Measurements from ENCODE around the gene RHBDF1. TPM values are rescaled to one million over a fixed set of nuclear protein-coding genes. Genes with fewer than 3 reads are reported as not detected.
A peak's percentile ranks its signal among the peaks of the same experiment; 100 is the strongest.

RHBDF1 gene
- total and polyA plus RNA-seq, 8 donors = 33.4 to 50.0 (median 39.7) TPM

DNA sequence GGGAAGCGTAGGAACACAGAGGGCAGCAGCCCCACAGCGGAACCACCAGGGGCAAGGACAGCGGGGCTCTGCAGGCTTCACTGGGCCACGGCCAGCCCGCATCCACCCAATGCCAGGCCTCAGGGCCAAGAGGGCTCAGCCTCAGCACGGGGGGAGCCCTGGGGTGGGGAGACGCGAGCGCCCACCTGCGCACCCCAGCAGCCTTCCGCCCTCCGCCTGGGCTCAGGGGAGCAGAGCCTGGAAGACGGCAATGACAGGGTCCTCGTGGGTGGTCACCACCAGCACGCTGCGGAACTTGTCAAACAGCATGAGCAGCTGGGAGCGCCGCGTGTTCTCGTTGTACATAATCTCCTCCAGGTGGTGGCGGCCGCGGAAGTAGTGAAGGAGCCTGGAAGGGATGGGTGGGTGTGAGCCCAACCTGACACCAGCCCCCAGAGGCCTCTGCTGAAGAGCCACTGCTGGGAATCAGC, 14.1 kb upstream of the RHBDF1 start:
- Histone ChIP-seq H3K36me3 (peaks cover 0 to 70% of the 10 kb centered on the region in 2 donors), H3K4me1 (peaks cover 16 to 28% of the 10 kb centered on the region in 2 donors), H3K4me3 (no peak overlapping the region), H3K9me3 (no peaks in the 10 kb centered on the region), H3K27me3 (no peaks in the 10 kb centered on the region), H3K27ac (peak overlapping the region in 1 of 2 donors; percentile 73)
- TF ChIP-seq, protein P1, sequence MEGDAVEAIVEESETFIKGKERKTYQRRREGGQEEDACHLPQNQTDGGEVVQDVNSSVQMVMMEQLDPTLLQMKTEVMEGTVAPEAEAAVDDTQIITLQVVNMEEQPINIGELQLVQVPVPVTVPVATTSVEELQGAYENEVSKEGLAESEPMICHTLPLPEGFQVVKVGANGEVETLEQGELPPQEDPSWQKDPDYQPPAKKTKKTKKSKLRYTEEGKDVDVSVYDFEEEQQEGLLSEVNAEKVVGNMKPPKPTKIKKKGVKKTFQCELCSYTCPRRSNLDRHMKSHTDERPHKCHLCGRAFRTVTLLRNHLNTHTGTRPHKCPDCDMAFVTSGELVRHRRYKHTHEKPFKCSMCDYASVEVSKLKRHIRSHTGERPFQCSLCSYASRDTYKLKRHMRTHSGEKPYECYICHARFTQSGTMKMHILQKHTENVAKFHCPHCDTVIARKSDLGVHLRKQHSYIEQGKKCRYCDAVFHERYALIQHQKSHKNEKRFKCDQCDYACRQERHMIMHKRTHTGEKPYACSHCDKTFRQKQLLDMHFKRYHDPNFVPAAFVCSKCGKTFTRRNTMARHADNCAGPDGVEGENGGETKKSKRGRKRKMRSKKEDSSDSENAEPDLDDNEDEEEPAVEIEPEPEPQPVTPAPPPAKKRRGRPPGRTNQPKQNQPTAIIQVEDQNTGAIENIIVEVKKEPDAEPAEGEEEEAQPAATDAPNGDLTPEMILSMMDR (IDR thresholded peaks at IDR 0.05) = no peak
- DNase-seq (no peak), ATAC-seq (no peak)
- intact Hi-C loops (cut with DNase I) = no loop called here

DNA sequence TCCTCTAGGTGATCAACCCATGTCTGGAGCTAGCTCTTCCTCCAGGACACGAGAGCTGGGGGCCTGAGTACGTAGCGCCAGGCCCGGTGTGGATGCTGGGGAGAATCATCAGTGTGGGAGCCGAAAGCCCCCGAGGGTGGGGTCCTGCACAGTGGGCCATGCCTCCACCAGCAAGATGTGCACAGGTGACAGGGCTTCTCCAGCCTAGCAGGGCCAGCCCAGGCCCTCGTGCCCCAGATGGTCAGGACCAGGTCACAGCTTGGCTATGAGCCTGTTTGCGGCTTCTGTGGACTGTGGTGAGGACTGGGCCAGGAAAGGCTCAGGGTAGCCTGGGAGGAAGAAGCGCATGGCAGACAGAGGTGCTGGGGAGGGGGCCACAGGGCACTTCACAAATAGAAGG, 13.4 kb upstream of the RHBDF1 start:
- ATAC-seq = no peak
- Histone ChIP-seq H3K4me3 (no peak overlapping the region), H3K36me3 (peaks cover 0 to 71% of the 10 kb centered on the region in 2 donors), H3K27ac (peak overlapping the region; percentile 60 to 73), H3K9me3 (no peaks in the 10 kb centered on the region), H3K4me1 (peaks cover 16 to 29% of the 10 kb centered on the region in 2 donors), H3K27me3 (no peaks in the 10 kb centered on the region)
- no peak for DNase-seq
- intact Hi-C loops (cut with DNase I) = no loop called here
- TF ChIP-seq, protein P1 (IDR thresholded peaks at IDR 0.05) = no peak

DNA sequence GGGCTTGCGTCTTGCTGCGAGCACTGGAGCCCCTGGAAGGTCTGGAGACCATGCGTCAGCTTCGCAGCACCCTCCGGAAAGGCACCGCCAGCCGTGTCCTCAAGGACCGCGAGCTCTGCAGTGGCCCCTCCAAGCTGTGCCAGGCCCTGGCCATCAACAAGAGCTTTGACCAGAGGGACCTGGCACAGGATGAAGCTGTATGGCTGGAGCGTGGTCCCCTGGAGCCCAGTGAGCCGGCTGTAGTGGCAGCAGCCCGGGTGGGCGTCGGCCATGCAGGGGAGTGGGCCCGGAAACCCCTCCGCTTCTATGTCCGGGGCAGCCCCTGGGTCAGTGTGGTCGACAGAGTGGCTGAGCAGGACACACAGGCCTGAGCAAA, 13.0 kb upstream of the RHBDF1 start:
- Histone ChIP-seq H3K36me3 (peaks cover 0 to 71% of the 10 kb centered on the region in 2 donors), H3K27ac (peak overlapping the region; percentile 60 to 73), H3K4me1 (peaks cover 16 to 31% of the 10 kb centered on the region in 2 donors), H3K4me3 (no peak overlapping the region), H3K9me3 (no peaks in the 10 kb centered on the region), H3K27me3 (no peaks in the 10 kb centered on the region)
- TF ChIP-seq, protein P1 (IDR thresholded peaks at IDR 0.05) = no peak
- ATAC-seq (no peak), DNase-seq (no peak)
- intact Hi-C loops (cut with DNase I) = no loop called here

DNA sequence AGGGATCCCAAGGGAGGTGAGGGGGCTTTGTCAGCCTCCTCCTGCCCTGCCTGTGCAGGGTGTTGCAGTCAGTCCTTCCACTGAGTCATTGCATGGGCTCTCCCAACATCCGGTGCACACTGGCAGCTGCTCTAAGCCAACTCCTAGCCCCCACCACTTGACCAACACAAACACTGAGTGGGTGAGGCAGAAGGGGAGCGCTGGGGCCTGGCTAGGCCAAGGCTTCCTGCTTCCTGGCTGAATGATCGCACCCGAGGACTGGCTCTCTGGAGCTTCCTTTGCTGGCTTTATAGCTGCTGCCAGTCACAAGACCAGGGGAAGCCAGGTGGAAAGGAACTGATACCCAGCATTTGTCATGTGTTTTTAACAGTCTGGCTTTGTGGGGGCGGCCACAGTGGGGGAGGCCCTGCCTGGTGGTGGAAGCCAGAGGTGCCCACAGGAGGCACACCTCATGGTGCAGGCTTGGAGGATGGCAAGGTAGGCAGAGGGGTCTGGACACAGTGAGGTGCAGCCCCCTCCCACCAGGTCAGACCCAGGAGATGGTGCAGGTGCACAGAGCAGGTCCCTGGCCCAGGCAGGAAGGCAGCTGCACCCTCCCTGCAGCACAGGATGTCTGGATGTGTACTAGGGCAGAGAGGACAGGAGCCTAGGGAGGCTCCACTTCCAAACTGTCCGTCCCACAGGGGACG, 12.4 kb upstream of the RHBDF1 start:
- Histone ChIP-seq H3K4me1 (peaks cover 16 to 33% of the 10 kb centered on the region in 2 donors), H3K27me3 (no peaks in the 10 kb centered on the region), H3K36me3 (peaks cover 0 to 71% of the 10 kb centered on the region in 2 donors), H3K4me3 (no peak overlapping the region), H3K27ac (peak overlapping the region; percentile 60 to 73), H3K9me3 (no peaks in the 10 kb centered on the region)
- intact Hi-C loops (cut with DNase I) = no loop called here
- peak in 2 of 4 donors; percentile 36 to 73 for DNase-seq
- TF ChIP-seq, protein P1 (IDR thresholded peaks at IDR 0.05) = no peak
- peak; percentile 83 for ATAC-seq

DNA sequence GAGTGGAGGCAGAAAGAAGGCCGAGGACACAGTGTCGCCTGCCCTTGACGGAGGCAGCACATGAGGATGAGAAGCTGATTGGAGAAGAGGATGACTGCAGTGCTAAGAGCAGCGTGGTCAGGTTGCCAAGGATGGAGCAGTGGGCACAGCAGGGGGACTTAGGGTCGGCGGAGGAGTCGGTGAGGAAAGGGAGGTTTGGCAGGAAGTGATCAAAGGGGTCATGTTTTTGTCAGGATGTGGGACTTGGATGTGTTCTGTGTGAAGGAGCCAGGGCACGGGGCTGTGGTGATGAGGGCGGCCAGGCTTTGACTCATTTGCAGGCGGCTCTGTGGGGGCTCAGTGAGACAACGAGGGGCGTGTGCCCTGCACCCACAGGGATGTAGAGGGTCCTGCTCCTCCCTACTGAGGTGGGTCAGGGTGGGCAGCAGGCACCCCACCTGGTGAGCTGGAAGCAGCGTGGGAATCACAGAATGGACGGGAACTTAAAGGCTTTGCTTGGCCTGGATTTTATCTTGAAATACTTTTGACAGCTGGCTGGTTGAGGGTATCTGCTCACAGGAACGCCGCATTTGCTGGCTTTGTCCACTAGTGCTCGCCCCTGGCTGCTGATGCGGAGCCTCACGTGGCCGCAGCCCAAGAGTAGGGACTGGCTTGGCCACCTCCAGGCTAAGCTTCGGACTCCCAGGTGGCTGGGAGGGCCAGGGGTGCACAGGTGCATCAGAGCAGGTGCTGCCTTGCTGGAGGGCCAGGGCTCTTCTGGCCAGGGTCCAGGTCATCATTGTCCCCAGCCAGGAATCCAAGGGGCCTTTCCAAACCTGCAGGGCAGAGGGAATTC, 11.6 kb upstream of the RHBDF1 start:
- no peaks in the 10 kb centered on the region for H3K9me3 ChIP-seq
- no peak for DNase-seq
- TF ChIP-seq, protein P1 (IDR thresholded peaks at IDR 0.05) = no peak
- no peak overlapping the region for H3K4me3 ChIP-seq
- H3K36me3 ChIP-seq = peaks cover 0 to 69% of the 10 kb centered on the region in 2 donors
- no peaks in the 10 kb centered on the region for H3K27me3 ChIP-seq
- ATAC-seq = peak; percentile 8
- intact Hi-C loops (cut with DNase I) = no loop called here
- peak overlapping the region; percentile 60 to 73 for H3K27ac ChIP-seq
- H3K4me1 ChIP-seq = peaks cover 17 to 42% of the 10 kb centered on the region in 2 donors

Measured in left lung (tissue), 10 donors.